B cell (primary cell): ENCODE data around the gene ZNF462.

Experiments
- EZH2 ChIP-seq: IDR thresholded peaks from 2 replicates; pipeline ENCODE4 v1.6.1; 2012; ENCODE audit warnings: borderline replicate concordance, low read depth, mild to moderate bottlenecking, moderate library complexity, low read length; ENCODE audit not compliant: insufficient read depth, poor library complexity, severe bottlenecking
- TF ChIP-seq, protein P1 (sequence below): fragments of 200-600 bp; IDR thresholded peaks from one replicate; pipeline ENCODE4 v1.8.0; 2022; ENCODE audit warnings: antibody characterized with exemption, mild to moderate bottlenecking

DNA sequence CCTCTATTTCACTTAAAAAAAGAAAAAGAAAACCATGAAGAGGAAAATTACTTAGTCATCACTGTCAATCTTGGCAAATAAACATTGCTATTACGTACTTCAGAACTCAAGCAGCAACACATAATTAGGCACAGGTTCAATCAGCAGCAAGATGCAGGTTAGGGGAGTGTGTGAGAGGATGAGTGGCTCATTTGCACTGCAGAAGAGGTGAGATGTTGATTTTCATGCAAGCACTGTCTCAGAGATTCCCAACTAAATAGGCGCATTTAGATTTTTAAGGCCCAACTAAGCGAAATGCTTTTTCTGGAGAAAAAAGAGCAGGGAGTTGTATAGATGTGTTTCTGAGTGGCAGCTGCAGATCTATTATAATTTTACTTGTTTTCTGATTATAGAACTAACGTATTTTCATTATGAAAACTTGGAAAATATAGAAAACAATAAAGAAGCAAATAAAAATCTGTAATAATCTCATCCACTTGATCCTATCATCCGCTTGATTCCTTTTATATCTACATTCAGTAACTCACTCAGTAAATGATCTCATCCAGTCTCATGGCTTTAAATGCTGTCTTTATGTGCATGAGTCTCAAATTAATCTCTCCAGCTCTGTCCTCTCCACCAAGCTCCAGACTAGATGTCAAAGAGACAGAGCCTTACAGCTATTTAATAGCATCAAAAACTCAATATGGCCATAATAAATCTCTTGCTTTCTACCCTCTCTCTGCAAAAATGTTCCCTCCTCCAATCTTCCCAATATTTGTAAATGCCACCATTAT lies 162.5 kb downstream of the ZNF462 start:
- TF ChIP-seq, protein P1, sequence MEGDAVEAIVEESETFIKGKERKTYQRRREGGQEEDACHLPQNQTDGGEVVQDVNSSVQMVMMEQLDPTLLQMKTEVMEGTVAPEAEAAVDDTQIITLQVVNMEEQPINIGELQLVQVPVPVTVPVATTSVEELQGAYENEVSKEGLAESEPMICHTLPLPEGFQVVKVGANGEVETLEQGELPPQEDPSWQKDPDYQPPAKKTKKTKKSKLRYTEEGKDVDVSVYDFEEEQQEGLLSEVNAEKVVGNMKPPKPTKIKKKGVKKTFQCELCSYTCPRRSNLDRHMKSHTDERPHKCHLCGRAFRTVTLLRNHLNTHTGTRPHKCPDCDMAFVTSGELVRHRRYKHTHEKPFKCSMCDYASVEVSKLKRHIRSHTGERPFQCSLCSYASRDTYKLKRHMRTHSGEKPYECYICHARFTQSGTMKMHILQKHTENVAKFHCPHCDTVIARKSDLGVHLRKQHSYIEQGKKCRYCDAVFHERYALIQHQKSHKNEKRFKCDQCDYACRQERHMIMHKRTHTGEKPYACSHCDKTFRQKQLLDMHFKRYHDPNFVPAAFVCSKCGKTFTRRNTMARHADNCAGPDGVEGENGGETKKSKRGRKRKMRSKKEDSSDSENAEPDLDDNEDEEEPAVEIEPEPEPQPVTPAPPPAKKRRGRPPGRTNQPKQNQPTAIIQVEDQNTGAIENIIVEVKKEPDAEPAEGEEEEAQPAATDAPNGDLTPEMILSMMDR, result no peak
- no peak for TF ChIP-seq EZH2
